HG02610 (cell line): ENCODE results near the gene BEST4.
"Not testable (repeated sequence)": the region's sequence is repeated elsewhere in the genome, so short reads cannot be mapped to it uniquely, and the experiment has no call there.

Experiments
- ATAC-seq: cut with Tn5 transposase; IDR thresholded peaks from one replicate; pipeline ENCODE4 v1.9.1; 2021; ENCODE audit warnings: mild to moderate bottlenecking, moderate library complexity; ENCODE audit not compliant: unreplicated experiment

BEST4 gene

DNA sequence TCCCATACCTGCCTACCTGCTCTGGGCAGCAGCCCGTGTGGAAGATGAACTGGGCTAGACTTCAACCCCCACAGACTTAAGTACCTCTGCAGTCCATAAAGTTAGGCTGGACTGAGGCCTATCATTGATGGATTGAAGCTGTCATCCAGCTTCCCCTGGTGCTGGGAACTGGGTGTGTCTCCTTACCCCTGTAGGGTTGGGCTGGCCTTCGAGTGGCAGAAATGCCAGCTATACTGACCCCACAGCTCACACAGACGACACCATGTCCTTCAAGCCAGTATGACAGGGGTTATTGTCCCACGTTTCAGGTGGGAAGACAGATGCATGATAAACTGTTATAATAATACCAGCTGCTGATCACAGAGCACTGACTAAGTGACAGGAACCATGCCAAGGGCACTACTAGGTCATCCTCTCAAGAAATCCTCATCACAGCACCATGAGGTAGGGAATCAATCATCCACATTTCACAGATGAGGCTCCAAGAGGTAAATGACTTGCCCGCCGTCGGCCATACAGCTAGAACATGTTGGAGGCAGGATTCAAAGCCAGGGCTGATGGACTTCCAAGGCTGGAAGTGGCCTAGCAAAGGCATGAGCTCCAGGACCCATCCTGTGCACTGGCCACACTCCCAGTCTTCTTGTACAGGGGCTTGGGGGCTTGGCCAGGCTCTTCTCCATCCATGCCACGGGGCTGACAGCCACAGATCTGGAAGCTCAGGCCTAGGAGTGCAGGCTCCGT, at the start of gene BEST4:
Gene BEST4, minus strand, starts transcription at position 51 of the 741 bp plus-strand sequence. CDS start 465 bp downstream, outside the sequence.
- ATAC-seq = no peak

DNA sequence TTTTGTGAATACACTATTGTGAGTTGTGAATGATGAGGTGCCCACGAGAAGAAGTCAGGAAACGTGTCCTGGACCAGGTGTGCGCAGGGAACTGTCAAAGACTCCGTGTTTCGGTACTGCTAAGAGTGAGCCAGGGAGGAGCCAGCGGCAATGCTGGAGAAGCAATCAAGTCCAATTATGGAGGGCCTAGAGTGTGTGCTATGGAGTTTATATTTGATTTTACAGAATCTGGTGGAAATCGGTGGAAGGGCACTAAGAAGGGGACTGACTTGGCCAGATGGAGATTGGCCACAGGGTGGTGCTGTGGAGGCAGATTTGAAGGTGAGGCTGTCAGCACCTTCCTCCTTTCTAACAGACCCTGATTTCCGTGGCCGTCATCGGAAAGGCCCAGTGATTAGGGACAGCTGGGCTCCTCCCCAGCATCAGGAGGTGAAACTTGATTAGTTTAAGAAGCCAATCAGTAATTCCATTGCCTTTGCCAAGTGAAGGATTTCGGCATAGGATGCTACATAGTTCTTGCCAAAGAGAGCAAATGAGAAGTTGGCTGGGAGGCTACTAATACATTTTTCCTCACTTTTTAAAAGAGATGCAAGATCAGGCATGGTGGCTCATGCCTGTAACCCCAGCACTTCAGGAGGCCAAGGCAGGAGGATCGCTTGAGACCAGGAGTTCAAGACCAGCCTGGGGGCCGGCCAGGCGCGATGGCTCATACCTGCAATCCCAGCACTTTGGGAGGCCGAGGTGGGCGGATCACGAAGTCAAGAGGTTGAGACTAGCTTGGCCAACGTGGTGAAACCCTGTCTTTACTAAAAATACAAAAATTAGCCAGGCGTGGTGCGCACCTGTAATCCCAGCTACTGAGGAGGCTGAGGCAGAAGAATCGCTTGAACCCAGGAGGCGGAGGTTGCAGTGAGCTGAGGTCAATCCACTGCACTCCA, 48.0 kb upstream of the BEST4 start:
- peak; percentile 62 for ATAC-seq

DNA sequence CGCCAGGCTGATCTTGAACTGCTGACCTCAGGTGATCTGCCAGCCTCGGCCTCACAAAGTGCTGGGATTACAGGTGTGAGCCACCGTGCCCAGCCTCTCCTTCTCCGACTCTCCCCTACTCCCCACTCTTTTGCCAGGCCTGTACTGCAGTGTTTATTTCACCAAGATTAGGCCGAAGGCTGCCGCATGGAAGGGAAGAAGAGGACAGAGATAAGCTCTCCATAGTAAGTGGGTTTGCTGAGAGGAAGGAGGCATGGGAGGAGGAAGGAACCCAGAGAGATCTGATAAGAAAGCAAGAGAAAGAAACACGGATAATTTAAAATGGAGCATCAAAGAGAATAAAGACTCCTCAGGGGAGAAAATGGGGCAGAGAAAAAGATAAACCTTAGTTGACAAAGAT, 46.4 kb upstream of the BEST4 start:
- no peak for ATAC-seq

- ATAC-seq = no peak
These were observed 44.2 kb upstream of the BEST4 start for GRCh38 chr1:44832056-44832705.

DNA sequence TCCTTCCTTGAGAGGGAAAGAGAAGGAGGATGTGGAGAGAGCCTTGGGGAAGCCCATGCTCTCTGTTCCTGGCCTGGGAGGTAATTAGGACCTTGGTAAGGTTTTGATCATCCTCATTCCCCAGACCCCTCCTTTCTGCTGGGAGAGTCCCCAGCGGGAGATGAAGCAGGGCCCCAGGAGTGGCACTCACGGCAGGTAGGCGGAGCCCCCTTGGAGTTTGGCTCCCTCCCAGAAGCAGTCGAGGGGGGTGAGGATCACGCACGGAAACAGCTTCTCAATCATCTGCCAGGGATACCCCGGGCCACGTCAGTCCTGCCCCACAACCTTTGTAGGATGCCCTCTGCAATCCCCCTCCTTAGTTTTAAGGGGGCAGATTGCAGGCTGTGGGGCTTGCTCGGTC, 43.5 kb upstream of the BEST4 start:
- no peak for ATAC-seq

DNA sequence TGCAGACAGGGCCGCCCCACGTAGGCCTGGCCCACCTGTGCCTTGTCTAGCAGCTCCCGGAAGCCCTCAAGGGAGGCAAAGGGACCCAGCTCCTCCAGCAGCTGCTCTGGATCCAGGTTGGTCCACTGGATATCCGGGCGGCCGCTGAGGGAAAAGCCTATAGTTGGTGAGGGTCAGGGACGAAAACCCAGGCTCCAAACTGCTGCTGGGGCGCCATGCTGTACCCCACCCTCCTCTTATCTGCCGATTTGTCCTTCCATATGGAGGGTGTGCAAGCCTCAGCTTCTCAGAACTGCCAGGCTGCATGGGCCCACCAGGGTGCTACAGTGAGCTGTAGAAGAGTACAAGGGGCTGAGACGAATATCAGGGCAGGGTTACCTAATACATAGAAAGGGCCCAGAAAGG, 42.9 kb upstream of the BEST4 start:
- ATAC-seq = no peak

- ATAC-seq = no peak
These were observed 41.8 kb upstream of the BEST4 start for GRCh38 chr1:44829506-44830384.

DNA sequence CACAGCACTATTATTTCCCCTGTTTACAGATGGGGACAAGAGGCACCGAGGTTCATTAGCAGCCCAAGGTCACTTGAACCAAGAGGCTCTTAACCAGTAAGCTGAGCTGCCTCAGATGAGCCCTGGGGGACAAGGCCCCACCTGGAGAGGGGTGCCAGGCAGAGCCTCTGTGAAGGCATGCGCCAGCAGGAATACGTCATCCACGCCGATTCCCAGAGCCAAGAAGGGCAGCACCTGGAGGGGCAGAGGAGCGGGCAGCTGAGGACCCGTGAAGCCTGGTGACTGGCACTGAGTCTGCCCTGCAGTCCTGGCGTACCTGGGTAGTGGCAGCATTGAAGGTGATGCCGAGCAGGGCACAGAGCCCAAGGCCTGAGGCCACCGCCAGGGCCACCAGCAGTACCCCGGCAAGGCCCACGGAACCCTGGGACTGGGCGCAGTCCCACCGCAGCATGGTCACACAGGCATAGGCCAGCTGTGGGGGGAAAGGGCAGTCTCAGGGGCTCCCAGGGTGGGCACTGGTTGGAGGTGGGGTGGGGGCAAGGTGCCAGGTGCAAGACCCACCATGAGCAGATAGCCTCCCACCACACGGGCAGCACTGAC, 41.0 kb upstream of the BEST4 start:
- ATAC-seq = no peak

DNA sequence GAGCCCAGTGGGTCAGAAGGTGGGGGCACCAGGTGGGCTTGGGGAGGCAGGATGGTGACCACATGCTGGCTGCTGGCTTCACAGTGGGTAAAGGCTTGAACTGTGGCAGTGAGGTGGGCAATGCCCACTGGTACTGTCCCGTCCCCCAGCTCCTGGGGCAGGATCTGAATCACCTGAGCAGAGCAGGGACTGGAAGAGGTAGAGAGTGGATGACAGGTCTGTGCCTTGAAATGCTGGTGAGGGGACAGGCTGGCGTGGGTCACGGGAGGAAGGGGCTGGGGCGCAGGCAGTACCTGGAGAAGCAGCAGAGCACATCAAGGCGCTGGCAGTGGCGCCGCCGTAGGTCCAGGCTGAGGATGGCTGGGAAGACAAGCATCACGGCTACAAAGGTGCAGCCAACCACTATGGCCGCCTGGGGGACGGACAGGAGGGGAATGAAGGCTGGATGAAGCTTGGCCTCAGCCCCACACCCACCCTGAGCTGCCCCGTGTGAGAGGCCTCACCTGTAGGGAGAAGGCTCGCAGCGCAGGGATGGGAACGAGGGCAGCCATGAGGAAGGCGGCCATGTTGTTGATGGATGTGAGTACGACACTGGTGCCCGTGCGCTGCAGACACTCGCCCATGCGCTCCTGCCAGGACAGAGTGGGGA, 40.2 kb upstream of the BEST4 start:
- ATAC-seq = no peak

DNA sequence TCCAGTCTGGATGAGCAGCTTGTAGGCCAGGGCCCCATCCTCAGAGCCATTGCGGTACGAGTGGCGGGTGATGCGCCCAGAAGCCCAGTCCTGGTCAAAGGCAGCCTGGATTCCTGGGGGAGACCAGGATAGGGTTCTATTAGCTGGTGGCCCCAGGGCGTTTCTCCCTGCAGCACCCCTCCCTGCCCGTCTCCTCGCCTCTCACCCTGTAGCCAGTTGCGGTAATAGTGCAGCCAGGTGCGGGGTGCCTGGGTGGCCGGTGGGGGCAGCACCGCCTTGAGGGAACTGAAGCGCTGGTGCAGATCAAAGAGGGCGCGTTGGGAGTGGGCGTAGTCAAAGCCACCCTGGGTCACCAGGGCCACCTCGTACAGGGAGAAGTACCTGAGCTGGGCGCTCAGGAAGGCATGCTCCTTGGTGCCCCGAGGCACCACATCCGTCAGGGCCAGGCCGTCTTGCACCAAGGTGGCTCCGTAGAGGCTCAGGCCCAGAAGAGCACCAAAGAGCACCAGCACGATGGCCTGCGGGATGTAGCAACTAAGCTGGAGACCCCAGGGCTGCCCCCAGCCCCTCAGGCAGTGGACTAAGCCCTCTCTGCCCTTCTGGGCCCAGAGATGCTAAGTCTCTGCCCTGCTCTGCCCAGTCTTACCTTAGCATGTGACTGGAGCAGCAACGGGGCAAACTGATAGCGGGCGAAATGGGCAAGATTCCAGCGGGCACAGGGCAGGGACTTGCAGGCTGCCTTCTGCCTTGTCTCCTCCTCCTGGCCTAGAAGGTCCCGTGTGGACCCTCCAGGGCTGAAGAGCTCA, 39.4 kb upstream of the BEST4 start:
- no peak for ATAC-seq

GRCh38 chr1:44826375-44827196, 38.6 kb upstream of the BEST4 start:
- no peak for ATAC-seq

- not testable (repeated sequence) for ATAC-seq
These were observed 36.4 kb upstream of the BEST4 start for GRCh38 chr1:44824392-44824791.

- ATAC-seq = no peak
These were observed 35.0 kb upstream of the BEST4 start for GRCh38 chr1:44822981-44823451.

- ATAC-seq = no peak
These were observed 34.2 kb upstream of the BEST4 start for GRCh38 chr1:44822131-44822701.

- no peak for ATAC-seq
These were observed 33.3 kb upstream of the BEST4 start for GRCh38 chr1:44821240-44821715.

DNA sequence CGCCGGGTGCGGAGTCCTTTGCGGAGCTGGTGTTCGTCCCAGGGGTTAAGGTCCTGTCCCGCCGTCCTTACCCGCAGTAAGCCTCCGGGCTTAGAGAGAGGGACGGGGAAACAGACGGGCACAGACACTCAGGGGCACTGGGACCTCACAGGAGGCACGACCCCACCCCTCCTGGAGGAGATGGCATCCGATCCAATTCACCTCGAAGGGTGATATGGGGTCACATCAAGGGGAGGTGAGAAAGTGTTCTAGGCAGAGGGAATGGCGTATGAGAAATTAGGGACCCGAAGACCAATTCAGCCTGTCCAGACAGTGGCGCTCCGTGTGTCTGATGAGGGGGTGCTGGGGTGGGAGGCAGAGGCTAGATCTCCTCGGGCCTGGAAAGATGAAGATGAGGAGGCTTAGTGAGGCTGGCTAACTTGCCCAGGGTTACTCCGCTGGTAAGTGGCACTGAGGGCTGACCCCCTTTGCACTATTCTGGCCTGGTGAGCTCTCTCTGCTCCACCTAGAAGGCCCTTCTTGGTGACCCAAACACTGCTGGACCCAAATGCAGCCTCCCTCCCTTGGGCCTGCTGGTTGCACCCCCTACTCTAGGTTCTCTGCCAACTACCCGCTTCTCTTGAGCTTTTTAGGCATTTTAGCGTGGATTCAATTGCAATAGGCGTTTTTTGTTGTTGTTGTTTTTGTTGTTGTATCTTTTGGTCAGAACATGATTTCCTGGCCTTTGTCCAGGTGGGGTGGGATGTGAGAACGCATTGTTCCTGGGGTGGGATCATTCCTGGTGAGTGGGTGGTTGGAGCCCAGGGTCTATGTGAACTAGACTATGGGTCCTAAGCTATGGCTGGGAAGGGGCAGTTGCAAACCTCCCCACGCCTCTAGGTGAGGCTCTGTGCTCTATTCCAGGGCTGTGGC, 32.6 kb upstream of the BEST4 start:
- no peak for ATAC-seq
